HG03457 (cell line): ENCODE results near the gene SLC7A6OS.

Source experiments
- ATAC-seq: cut with Tn5 transposase; IDR thresholded peaks from one replicate; pipeline ENCODE4 v1.9.1; 2021; ENCODE audit warnings: moderate number of reproducible peaks; ENCODE audit not compliant: unreplicated experiment

The SLC7A6OS gene

GRCh38 chr16:68345351-68345810 lies 34.6 kb upstream of the SLC7A6OS start:
- ATAC-seq, result no peak

- ATAC-seq, result no peak
Observed at GRCh38 chr16:68344252-68344651, 33.5 kb upstream of the SLC7A6OS start.

DNA sequence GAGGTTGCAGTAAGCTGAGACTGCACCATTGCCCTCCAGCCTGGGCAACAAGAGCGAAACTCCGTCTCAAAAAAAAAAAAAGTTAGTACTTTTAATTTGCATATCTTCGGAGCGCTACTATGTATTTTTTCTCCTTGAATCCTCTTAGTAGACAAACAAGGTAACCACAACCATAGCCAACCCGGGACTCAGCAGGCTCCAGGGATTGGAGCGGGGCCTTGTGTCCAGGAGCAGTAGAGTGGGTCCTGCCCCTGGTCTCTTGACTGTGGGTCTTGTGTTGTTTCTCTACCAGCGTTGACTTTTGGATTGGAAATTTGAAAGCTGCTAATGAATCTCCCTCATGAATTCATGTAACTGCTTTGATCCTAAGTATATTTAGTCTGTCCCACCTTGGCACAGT lies 32.4 kb upstream of the SLC7A6OS start:
- no peak for ATAC-seq

- ATAC-seq, result no peak
Observed at GRCh38 chr16:68342620-68343019, 31.9 kb upstream of the SLC7A6OS start.

DNA sequence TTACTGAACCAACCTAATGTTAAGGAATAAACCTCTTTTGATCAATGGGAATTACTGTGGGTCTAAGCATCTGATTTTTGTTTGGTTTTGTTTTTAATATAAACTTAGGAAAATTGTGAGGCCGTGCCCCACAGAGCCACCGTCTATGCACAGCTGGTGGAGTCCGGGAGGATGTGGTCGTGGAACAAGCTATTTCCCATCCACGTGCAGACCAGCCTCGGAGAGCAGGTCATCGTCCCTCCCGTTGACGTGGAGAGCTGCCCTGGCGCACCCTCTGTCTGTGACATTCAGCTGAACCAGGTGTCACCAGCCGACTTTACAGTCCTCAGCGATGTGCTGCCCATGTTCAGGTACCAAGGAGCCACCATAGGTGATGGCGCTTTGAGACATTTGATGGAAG lies 28.5 kb upstream of the SLC7A6OS start:
- ATAC-seq, result no peak

GRCh38 chr16:68338326-68339119 lies 27.8 kb upstream of the SLC7A6OS start:
- ATAC-seq, result no peak

- ATAC-seq, result no peak
Observed at GRCh38 chr16:68335175-68335574, 24.4 kb upstream of the SLC7A6OS start.

GRCh38 chr16:68332411-68333121 lies 21.8 kb upstream of the SLC7A6OS start:
- ATAC-seq, result no peak

DNA sequence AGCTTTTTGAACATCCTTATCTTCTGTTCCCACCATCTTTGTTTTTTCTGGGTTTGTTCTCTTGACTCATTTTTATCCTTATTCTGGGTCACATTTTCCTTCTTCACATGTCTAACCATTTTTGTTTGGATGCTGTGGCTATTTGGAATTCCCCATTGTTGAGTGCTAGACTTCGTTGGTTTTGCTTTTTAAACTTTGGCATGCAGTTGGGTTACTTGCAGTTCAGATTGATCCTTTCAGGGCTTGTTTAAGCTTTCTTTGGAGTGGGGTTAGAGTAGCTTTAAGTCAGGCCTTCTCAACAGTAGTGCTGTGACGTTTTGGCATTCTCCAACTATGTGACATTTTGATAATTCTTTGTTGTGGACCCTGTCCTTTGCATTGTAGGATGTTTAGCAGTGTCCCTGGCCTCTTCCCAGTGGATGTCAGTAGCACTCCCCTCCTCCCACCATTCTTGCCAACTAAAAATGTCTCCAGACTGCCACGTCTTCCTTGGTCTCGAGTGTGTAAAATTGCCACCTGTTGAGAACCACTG lies 21.2 kb upstream of the SLC7A6OS start:
- ATAC-seq, result no peak

DNA sequence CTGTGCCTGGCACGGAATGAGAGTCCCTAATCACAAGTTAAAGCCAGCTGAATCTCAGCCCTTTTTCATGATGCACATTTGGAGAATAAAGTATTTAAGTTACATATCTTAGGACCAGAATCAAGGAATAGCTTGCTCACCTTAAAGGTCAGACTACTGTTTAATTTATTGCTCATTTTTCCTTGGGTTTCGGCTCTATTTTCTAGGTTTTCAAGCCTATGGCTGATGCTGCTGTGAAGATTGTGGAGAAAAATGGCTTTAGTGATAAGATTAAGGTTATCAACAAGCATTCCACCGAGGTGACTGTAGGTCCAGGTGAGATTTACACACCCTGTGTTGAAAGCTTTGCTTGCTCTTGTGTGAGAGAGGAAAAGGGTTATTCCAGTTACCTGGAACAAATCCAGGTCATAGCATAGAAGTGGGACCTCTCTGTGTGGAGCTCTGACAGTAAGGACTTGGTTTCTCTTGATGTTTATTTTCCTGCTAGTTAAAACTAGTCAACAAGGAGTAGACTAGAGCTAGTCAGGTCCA lies 18.2 kb upstream of the SLC7A6OS start:
- no peak for ATAC-seq

- no peak for ATAC-seq
Observed at GRCh38 chr16:68328151-68328859, 17.6 kb upstream of the SLC7A6OS start.

- no peak for ATAC-seq
Observed at GRCh38 chr16:68324780-68325357, 14.1 kb upstream of the SLC7A6OS start.

DNA sequence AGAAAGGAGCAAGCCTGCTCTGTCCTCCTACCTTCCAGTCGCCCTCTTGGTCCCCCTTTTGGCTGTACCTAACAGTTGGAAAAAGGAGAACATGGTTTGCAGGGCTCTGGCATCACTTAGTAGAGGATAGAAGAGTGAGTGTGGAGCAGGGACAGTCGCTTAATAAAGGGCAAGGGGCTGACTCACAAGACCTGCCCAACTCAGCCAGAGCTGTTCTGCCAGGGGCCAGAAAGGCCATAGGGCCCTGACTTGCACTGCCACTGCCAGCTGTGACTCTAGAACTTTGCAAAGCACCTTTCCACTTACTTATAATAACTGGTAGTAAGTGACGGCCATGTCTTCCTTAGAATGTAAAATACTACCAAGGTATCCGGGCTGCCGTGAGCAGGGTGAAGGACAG lies 13.6 kb upstream of the SLC7A6OS start:
- ATAC-seq, result no peak

DNA sequence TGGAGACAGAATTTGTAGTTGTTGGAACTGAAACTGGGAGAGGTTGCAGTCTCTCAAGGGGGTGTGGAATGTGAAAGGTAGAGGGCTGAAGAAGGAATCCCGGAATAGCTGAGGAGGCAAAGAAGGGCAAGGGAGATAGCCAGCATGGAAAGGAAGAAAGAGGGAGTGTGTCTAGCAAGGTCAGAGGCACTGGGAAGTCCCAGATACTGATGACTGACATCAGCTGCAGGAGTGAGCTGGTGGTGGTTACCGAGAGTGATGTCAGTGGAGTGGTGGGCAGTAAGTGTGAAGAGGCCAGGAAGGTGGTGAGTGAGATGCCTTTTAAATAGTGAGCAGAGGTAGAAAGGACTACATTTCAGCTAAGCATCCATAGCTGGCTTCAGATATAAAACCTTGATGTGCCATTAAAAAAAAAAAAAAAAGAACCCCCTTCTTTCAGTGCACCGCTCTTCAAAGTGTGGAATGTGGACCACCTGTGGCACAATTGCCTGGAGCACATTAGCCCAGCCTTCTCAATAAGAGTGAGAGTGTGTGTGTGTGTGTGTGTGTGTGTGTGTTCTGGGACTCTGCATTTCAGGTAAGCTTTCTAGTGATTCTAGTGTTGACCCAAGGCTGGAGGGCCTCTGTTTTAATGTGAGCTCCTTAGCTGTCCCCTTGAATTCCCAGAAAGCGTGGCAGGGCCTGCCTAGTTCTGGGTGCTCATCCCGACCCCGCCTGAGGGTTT lies 8.6 kb upstream of the SLC7A6OS start:
- peak; percentile 59 for ATAC-seq

GRCh38 chr16:68313116-68313515 lies 2.4 kb upstream of the SLC7A6OS start:
- no peak for ATAC-seq

GRCh38 chr16:68310437-68310773 lies 341 bp downstream of the SLC7A6OS start:
- peak; percentile 5 for ATAC-seq

- no peak for ATAC-seq
Observed at GRCh38 chr16:68309799-68310198, 947 bp downstream of the SLC7A6OS start.

GRCh38 chr16:68306633-68307032 lies 4.1 kb downstream of the SLC7A6OS start:
- ATAC-seq, result no peak

- ATAC-seq, result no peak
Observed at GRCh38 chr16:68300734-68301459, 9.8 kb downstream of the SLC7A6OS start.
